Sigmoid colon (tissue), 4 donors: ENCODE results near the gene KIAA0513.

ENCODE experiments used
- EP300 ChIP-seq, 4 donors: sonication (generic); formaldehyde crosslinking; IDR thresholded peaks; one replicate each; pipeline ENCODE4 v1.6.1; 2017; ENCODE audit warnings: antibody characterized with exemption in 4 of 4
- POLR2A ChIP-seq, 2 donors: fragments of 450-650 bp; IDR thresholded peaks; one replicate each; pipeline ENCODE4 v1.6.1; 2016; ENCODE audit warnings: antibody characterized with exemption in 2 of 2, mild to moderate bottlenecking in 2 of 2, moderate library complexity in 2 of 2
- TF ChIP-seq, protein P1 (sequence below), 4 experiments: fragments of 450-650 bp in 3 of 4; fragments of 200-600 bp in 1 of 4; IDR thresholded peaks; one replicate each; pipeline ENCODE4 v1.5.1; 2016 to 2019; ENCODE audit warnings: antibody characterized with exemption in 4 of 4, mild to moderate bottlenecking in 3 of 4, moderate library complexity in 2 of 4

DNA sequence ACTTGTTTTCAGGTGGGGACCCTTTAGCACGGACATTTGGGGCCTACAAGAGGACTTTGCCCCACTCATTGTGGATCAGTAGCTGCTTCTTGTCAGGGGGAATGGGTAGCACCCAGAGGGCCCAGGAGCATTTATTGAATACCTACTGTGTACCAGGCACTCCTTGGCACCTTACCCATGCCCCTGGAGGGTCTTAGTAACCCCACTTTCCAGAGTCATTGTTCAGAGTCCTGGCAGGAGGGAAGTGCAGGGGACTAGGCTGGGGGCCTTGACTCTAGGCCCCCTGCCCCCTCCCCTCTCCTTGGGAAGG, 105.7 kb downstream of the KIAA0513 start:
- TF ChIP-seq, protein P1, sequence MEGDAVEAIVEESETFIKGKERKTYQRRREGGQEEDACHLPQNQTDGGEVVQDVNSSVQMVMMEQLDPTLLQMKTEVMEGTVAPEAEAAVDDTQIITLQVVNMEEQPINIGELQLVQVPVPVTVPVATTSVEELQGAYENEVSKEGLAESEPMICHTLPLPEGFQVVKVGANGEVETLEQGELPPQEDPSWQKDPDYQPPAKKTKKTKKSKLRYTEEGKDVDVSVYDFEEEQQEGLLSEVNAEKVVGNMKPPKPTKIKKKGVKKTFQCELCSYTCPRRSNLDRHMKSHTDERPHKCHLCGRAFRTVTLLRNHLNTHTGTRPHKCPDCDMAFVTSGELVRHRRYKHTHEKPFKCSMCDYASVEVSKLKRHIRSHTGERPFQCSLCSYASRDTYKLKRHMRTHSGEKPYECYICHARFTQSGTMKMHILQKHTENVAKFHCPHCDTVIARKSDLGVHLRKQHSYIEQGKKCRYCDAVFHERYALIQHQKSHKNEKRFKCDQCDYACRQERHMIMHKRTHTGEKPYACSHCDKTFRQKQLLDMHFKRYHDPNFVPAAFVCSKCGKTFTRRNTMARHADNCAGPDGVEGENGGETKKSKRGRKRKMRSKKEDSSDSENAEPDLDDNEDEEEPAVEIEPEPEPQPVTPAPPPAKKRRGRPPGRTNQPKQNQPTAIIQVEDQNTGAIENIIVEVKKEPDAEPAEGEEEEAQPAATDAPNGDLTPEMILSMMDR (IDR thresholded peaks at IDR 0.05): no peak
- TF ChIP-seq POLR2A (IDR thresholded peaks at IDR 0.05): no peak
- no peak for TF ChIP-seq EP300 (IDR thresholded peaks at IDR 0.05)
